Stimulated activated CD8-positive, alpha-beta memory T cell treated with anti-CD3 and anti-CD28 coated beads, Interleukin-4, amount 100 ng/mL, for 48 hours (primary cell): ENCODE results near the gene CDH4.

ENCODE experiments used
- DNase-seq: peaks from one replicate; pipeline ENCODE4 v3.0.0-alpha.2; 2020

The CDH4 gene

GRCh38 chr20:61621035-61621730 lies 369.1 kb downstream of the CDH4 start:
- DNase-seq, result no peak

- no peak for DNase-seq
Measured at GRCh38 chr20:61621852-61622251, 369.8 kb downstream of the CDH4 start.

- no peak for DNase-seq
Measured at GRCh38 chr20:61623451-61623850, 371.4 kb downstream of the CDH4 start.

GRCh38 chr20:61625246-61625645 lies 373.2 kb downstream of the CDH4 start:
- DNase-seq, result no peak

GRCh38 chr20:61626412-61626811 lies 374.4 kb downstream of the CDH4 start:
- no peak for DNase-seq

GRCh38 chr20:61627791-61628415 lies 375.8 kb downstream of the CDH4 start:
- DNase-seq, result no peak

- no peak for DNase-seq
Measured at GRCh38 chr20:61628480-61628879, 376.4 kb downstream of the CDH4 start.

GRCh38 chr20:61628901-61629601 lies 377.0 kb downstream of the CDH4 start:
- no peak for DNase-seq

- no peak for DNase-seq
Measured at GRCh38 chr20:61629602-61630390, 377.7 kb downstream of the CDH4 start.

- no peak for DNase-seq
Measured at GRCh38 chr20:61630391-61630650, 378.3 kb downstream of the CDH4 start.

- DNase-seq, result no peak
Measured at GRCh38 chr20:61630816-61631215, 378.8 kb downstream of the CDH4 start.

- DNase-seq, result no peak
Measured at GRCh38 chr20:61631751-61632150, 379.7 kb downstream of the CDH4 start.

- no peak for DNase-seq
Measured at GRCh38 chr20:61633004-61633403, 380.9 kb downstream of the CDH4 start.

GRCh38 chr20:61634376-61635145 lies 382.5 kb downstream of the CDH4 start:
- DNase-seq, result no peak

GRCh38 chr20:61635721-61636455 lies 383.8 kb downstream of the CDH4 start:
- DNase-seq, result no peak

GRCh38 chr20:61636531-61637116 lies 384.6 kb downstream of the CDH4 start:
- no peak for DNase-seq

- DNase-seq, result no peak
Measured at GRCh38 chr20:61638802-61639585, 386.9 kb downstream of the CDH4 start.

- DNase-seq, result no peak
Measured at GRCh38 chr20:61640131-61640870, 388.2 kb downstream of the CDH4 start.

GRCh38 chr20:61640871-61641245 lies 388.8 kb downstream of the CDH4 start:
- DNase-seq, result no peak
